ENCODE results near the gene FTL.
"Not testable (repeated sequence)": the region's sequence is repeated elsewhere in the genome, so short reads cannot be mapped to it uniquely, and the experiment has no call there.

The FTL gene

DNA sequence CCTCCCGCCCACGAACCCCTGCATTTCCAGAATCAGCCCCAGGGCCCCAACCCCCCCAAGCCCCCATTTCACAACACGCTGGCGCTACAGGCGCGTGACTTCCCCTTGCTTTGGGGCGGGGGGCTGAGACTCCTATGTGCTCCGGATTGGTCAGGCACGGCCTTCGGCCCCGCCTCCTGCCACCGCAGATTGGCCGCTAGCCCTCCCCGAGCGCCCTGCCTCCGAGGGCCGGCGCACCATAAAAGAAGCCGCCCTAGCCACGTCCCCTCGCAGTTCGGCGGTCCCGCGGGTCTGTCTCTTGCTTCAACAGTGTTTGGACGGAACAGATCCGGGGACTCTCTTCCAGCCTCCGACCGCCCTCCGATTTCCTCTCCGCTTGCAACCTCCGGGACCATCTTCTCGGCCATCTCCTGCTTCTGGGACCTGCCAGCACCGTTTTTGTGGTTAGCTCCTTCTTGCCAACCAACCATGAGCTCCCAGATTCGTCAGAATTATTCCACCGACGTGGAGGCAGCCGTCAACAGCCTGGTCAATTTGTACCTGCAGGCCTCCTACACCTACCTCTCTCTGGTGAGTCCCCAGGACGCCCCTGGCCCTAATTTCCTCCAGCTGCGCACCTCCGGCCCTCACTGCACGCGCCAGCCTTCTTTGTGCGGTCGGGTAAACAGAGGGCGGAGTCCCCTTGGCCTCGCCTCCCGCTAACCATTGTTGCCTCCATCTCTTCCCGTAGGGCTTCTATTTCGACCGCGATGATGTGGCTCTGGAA is at the start of gene FTL:
Gene FTL (plus strand): TSS at position 270 of the 766 bp plus-strand sequence. CDS start 199 bp downstream, at position 469.
- H3K4me2 ChIP-seq (ENCODE audit: low read length) = peak within 1 kb of the TSS; percentile 98
- H3K27ac ChIP-seq (ENCODE audit: low read length) = peak within 1 kb of the TSS; percentile 96
- peaks cover 41% of the 10 kb centered on the region for H3K36me3 ChIP-seq (replicated peaks; ENCODE audit: low read depth, low read length)
- peaks cover 21% of the 10 kb centered on the region for H4K20me1 ChIP-seq (ENCODE audit: insufficient read depth, low read length)
- H3K9ac ChIP-seq (ENCODE audit: low read length) = peak within 1 kb of the TSS; percentile 97
- H3K4me3 ChIP-seq (ENCODE audit: low read length) = peak within 1 kb of the TSS; percentile 91
- H2AFZ ChIP-seq (ENCODE audit: low read depth, low read length) = no peak within 1 kb of the TSS
- TF ChIP-seq, protein P1, sequence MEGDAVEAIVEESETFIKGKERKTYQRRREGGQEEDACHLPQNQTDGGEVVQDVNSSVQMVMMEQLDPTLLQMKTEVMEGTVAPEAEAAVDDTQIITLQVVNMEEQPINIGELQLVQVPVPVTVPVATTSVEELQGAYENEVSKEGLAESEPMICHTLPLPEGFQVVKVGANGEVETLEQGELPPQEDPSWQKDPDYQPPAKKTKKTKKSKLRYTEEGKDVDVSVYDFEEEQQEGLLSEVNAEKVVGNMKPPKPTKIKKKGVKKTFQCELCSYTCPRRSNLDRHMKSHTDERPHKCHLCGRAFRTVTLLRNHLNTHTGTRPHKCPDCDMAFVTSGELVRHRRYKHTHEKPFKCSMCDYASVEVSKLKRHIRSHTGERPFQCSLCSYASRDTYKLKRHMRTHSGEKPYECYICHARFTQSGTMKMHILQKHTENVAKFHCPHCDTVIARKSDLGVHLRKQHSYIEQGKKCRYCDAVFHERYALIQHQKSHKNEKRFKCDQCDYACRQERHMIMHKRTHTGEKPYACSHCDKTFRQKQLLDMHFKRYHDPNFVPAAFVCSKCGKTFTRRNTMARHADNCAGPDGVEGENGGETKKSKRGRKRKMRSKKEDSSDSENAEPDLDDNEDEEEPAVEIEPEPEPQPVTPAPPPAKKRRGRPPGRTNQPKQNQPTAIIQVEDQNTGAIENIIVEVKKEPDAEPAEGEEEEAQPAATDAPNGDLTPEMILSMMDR (IDR thresholded peaks at IDR 0.05; ENCODE audit: low read depth, low read length) = no peak
- no peak for TF ChIP-seq EZH2phosphoT487 (IDR thresholded peaks at IDR 0.05; ENCODE audit: low read depth)
- H3K9me3 ChIP-seq (ENCODE audit: insufficient read depth, low read length) = no peaks in the 10 kb centered on the region
- H3K27me3 ChIP-seq (ENCODE audit: low read depth, low read length) = no peaks in the 10 kb centered on the region
- peaks cover 61% of the 10 kb centered on the region for H3K4me1 ChIP-seq (ENCODE audit: low read length)
- H3K79me2 ChIP-seq (ENCODE audit: low read length) = peaks cover 34% of the 10 kb centered on the region

GRCh38 chr19:48915757-48916156 is 49.4 kb upstream of the FTL start:
- no peak for TF ChIP-seq EZH2phosphoT487 (IDR thresholded peaks at IDR 0.05; ENCODE audit: low read depth)
- TF ChIP-seq, protein P1 (IDR thresholded peaks at IDR 0.05; ENCODE audit: low read depth, low read length) = no peak
- H3K4me2 ChIP-seq (ENCODE audit: low read length) = no peak overlapping the region
- H2AFZ ChIP-seq (ENCODE audit: low read depth, low read length) = no peak overlapping the region
- no peaks in the 10 kb centered on the region for H4K20me1 ChIP-seq (ENCODE audit: insufficient read depth, low read length)
- peaks cover 24% of the 10 kb centered on the region for H3K36me3 ChIP-seq (replicated peaks; ENCODE audit: low read depth, low read length)
- H3K9me3 ChIP-seq (ENCODE audit: insufficient read depth, low read length) = no peaks in the 10 kb centered on the region
- no peak overlapping the region for H3K27ac ChIP-seq (ENCODE audit: low read length)
- peaks cover 5% of the 10 kb centered on the region; the same call in 1 of the 2 replicates for H3K4me1 ChIP-seq (ENCODE audit: low read length)
- no peaks in the 10 kb centered on the region for H3K27me3 ChIP-seq (ENCODE audit: low read depth, low read length)
- no peak overlapping the region for H3K9ac ChIP-seq (ENCODE audit: low read length)
- H3K79me2 ChIP-seq (ENCODE audit: low read length) = no peaks in the 10 kb centered on the region
- no peak overlapping the region for H3K4me3 ChIP-seq (ENCODE audit: low read length)

DNA sequence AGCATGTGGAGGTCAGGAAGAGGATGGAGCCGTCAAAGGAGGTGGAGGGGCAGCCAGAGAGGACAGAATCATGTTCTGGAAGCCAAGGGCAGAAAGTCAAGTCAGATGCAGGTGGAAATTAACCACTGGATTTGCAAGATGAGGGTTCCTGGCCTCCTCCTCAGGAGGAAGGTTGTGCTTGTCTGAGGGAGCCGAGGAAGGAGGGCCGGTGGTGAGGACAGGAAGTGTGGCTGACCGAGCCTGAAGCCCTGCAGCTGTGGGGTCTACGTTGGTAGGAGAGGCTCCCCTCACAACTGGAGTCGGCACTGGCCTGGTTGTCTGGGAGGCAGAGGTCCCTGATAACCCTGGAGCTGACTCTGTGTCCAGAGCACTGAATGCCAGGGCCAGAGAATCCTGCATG is 47.0 kb upstream of the FTL start:
- no peaks in the 10 kb centered on the region for H4K20me1 ChIP-seq (ENCODE audit: insufficient read depth, low read length)
- TF ChIP-seq, protein P1 (IDR thresholded peaks at IDR 0.05; ENCODE audit: low read depth, low read length) = no peak
- no peak for TF ChIP-seq EZH2phosphoT487 (IDR thresholded peaks at IDR 0.05; ENCODE audit: low read depth)
- peaks cover 5% of the 10 kb centered on the region; the same call in 1 of the 2 replicates for H3K4me1 ChIP-seq (ENCODE audit: low read length)
- no peaks in the 10 kb centered on the region for H3K27me3 ChIP-seq (ENCODE audit: low read depth, low read length)
- H3K4me2 ChIP-seq (ENCODE audit: low read length) = no peak overlapping the region
- no peak overlapping the region for H2AFZ ChIP-seq (ENCODE audit: low read depth, low read length)
- H3K4me3 ChIP-seq (ENCODE audit: low read length) = no peak overlapping the region
- no peak overlapping the region for H3K9ac ChIP-seq (ENCODE audit: low read length)
- H3K9me3 ChIP-seq (ENCODE audit: insufficient read depth, low read length) = no peaks in the 10 kb centered on the region
- H3K36me3 ChIP-seq (replicated peaks; ENCODE audit: low read depth, low read length) = peaks cover 19% of the 10 kb centered on the region
- H3K79me2 ChIP-seq (ENCODE audit: low read length) = no peaks in the 10 kb centered on the region
- H3K27ac ChIP-seq (ENCODE audit: low read length) = no peak overlapping the region

DNA sequence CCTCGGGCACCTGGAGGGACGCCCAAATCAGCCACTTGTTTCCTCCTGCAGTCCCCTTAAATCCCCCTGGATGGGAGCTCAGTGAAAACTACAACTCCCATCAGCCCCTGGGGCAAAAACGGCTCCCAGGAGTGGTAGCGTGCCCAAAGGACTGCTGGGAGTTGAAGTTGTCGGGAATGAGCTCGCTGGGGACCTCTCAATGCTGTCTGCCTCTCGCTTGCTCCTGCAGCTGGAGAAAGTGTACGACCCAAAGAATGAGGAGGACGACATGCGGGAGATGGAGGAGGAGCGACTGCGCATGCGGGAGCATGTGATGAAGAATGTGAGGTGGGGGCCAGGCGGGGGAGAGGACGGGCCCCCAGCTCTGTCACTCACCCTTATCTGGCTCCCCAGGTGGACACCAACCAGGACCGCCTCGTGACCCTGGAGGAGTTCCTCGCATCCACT is 46.3 kb upstream of the FTL start:
- Histone ChIP-seq H3K36me3 (replicated peaks; ENCODE audit: low read depth, low read length) (peaks cover 14% of the 10 kb centered on the region), H3K4me2 (ENCODE audit: low read length) (no peak overlapping the region), H3K27me3 (ENCODE audit: low read depth, low read length) (no peaks in the 10 kb centered on the region), H3K4me3 (ENCODE audit: low read length) (no peak overlapping the region), H3K9ac (ENCODE audit: low read length) (no peak overlapping the region), H2AFZ (ENCODE audit: low read depth, low read length) (no peak overlapping the region), H3K9me3 (ENCODE audit: insufficient read depth, low read length) (no peaks in the 10 kb centered on the region), H3K4me1 (ENCODE audit: low read length) (peaks cover 5% of the 10 kb centered on the region; the same call in 1 of the 2 replicates), H4K20me1 (ENCODE audit: insufficient read depth, low read length) (no peaks in the 10 kb centered on the region), H3K27ac (ENCODE audit: low read length) (no peak overlapping the region), H3K79me2 (ENCODE audit: low read length) (no peaks in the 10 kb centered on the region)
- TF ChIP-seq EZH2phosphoT487 (IDR thresholded peaks at IDR 0.05; ENCODE audit: low read depth) = no peak
- TF ChIP-seq, protein P1 (IDR thresholded peaks at IDR 0.05; ENCODE audit: low read depth, low read length) = no peak

GRCh38 chr19:48919271-48919670 is 45.8 kb upstream of the FTL start:
- not testable (repeated sequence) for H3K4me1 ChIP-seq (ENCODE audit: low read length); H3K27me3 ChIP-seq (ENCODE audit: low read depth, low read length); H3K79me2 ChIP-seq (ENCODE audit: low read length); H2AFZ ChIP-seq (ENCODE audit: low read depth, low read length); H4K20me1 ChIP-seq (ENCODE audit: insufficient read depth, low read length); H3K9me3 ChIP-seq (ENCODE audit: insufficient read depth, low read length); H3K4me2 ChIP-seq (ENCODE audit: low read length); H3K4me3 ChIP-seq (ENCODE audit: low read length); H3K9ac ChIP-seq (ENCODE audit: low read length); H3K27ac ChIP-seq (ENCODE audit: low read length)
- peaks cover 12% of the 10 kb centered on the region for H3K36me3 ChIP-seq (replicated peaks; ENCODE audit: low read depth, low read length)
